Esophagus muscularis mucosa (tissue), 4 donors: ENCODE data around the gene LPAR5.

Experiments
- CTCF ChIP-seq, 3 experiments: fragments of 200-600 bp in 2 of 3; fragments of 450-650 bp in 1 of 3; sonication (generic) in 2 of 3; IDR thresholded peaks; one replicate each; pipeline ENCODE4 v1.5.1; 2017 to 2019; ENCODE audit warnings: antibody characterized with exemption in 3 of 3, mild to moderate bottlenecking in 2 of 3, moderate library complexity in 1 of 3
- EP300 ChIP-seq: sonication (generic); formaldehyde crosslinking; IDR thresholded peaks from one replicate; pipeline ENCODE4 v1.6.1; 2017; ENCODE audit warnings: antibody characterized with exemption
- POLR2A ChIP-seq: fragments of 450-650 bp; IDR thresholded peaks from one replicate; pipeline ENCODE4 v1.6.1; 2017; ENCODE audit warnings: antibody characterized with exemption, moderate library complexity, mild to moderate bottlenecking, low read depth
- POLR2AphosphoS5 ChIP-seq, 2 donors: sonication (generic); formaldehyde crosslinking; IDR thresholded peaks; one replicate each; pipeline ENCODE4 v1.6.1; 2017; ENCODE audit warnings: antibody characterized with exemption in 2 of 2

GRCh38 chr12:6592087-6592486, 43.7 kb downstream of the LPAR5 start:
- no peak for TF ChIP-seq POLR2A
- no peak for TF ChIP-seq CTCF (IDR thresholded peaks at IDR 0.05)
- TF ChIP-seq POLR2AphosphoS5 (IDR thresholded peaks at IDR 0.05): no peak
- TF ChIP-seq EP300: no peak
